Transverse colon (tissue), 4 donors: ENCODE results near the gene TAGAP. TPM values are rescaled to one million over a fixed set of nuclear protein-coding genes. Genes with fewer than 3 reads are reported as not detected.
"Not testable (repeated sequence)": the region's sequence is repeated elsewhere in the genome, so short reads cannot be mapped to it uniquely, and the experiment has no call there.

Experiments
- DNase-seq: peaks from one replicate; pipeline ENCODE4 v3.0.0-alpha.2; 2019
- H3K27ac ChIP-seq, 4 donors: fragments of 200-600 bp; sonication (generic); 2 replicates each; pipeline ENCODE4 v1.5.1; 2016 to 2018; ENCODE audit warnings: inconsistent platforms in 4 of 4
- H3K27me3 ChIP-seq: fragments of 200-600 bp; sonication (generic); 2 replicates; pipeline ENCODE4 v1.5.1; 2017; ENCODE audit warnings: inconsistent platforms
- H3K36me3 ChIP-seq, 4 donors: fragments of 200-600 bp; sonication (generic); 2 replicates each; pipeline ENCODE4 v1.5.1; 2017 to 2019; ENCODE audit warnings: inconsistent platforms in 4 of 4
- H3K4me1 ChIP-seq, 4 donors: fragments of 200-600 bp; sonication (generic); 2 replicates each; pipeline ENCODE4 v1.5.1; 2017 to 2020; ENCODE audit warnings: inconsistent platforms in 4 of 4
- H3K4me3 ChIP-seq, 4 donors: fragments of 200-600 bp; sonication (generic); 1 replicate in 1 of 4; 2 replicates in 3 of 4; pipeline versions ENCODE4 v1.5.1 to v1.6.1; 2017 to 2019; ENCODE audit warnings: inconsistent platforms in 4 of 4
- H3K9me3 ChIP-seq, 2 donors: fragments of 200-600 bp; sonication (generic); 2 replicates each; pipeline ENCODE4 v1.5.1; 2017 to 2019; ENCODE audit warnings: inconsistent platforms in 2 of 2
- EP300 ChIP-seq: sonication (generic); formaldehyde crosslinking; IDR thresholded peaks from one replicate; pipeline ENCODE4 v1.6.1; 2017; ENCODE audit warnings: antibody characterized with exemption, low read depth
- POLR2A ChIP-seq: fragments of 450-650 bp; IDR thresholded peaks from one replicate; pipeline ENCODE4 v1.6.1; 2016; ENCODE audit warnings: antibody characterized with exemption, mild to moderate bottlenecking, moderate library complexity
- POLR2AphosphoS5 ChIP-seq, 3 donors: sonication (generic); formaldehyde crosslinking; IDR thresholded peaks; one replicate each; pipeline ENCODE4 v1.6.1; 2016; ENCODE audit warnings: antibody characterized with exemption in 3 of 3
- WGBS, 2 donors: methylation state at CpG; one replicate each; pipeline ENCODE4 v1.1.5; 2018; ENCODE audit warnings: low coverage in 1 of 2; 5-methylcytosine and 5-hydroxymethylcytosine counted together
- in situ Hi-C, 4 donors: fragments of 200-750 bp; cut with MboI; loops; one replicate each; pipeline versions ENCODE4 v1.15.0 to v1.15.1; 2017; ENCODE audit warnings: low sequenced_read_pairs in 3 of 4, low pct_ligation_motif_present in 1 of 4, low pct_unique_long_range_greater_than_20kb in 1 of 4
- intact Hi-C: fragments of 100-400 bp; cut with DNase I; formaldehyde crosslinking; loops from one replicate; pipeline ENCODE4 v1.15.1; 2023; ENCODE audit warnings: low total_unique reads
- total RNA-seq, 4 donors: library from RNA; depleted of rRNA; stranded (reverse); fragments of >200 nt; gene quantifications; one replicate each; pipeline ENCODE4 v1.1.0, GENCODE V29; 2016
- TF ChIP-seq, protein P1 (sequence below), 5 experiments: fragments of 200-600 bp in 3 of 5; fragments of 450-650 bp in 2 of 5; sonication (generic) in 3 of 5; IDR thresholded peaks; 1 replicate in 2 of 5; 2 replicates in 3 of 5; pipeline ENCODE4 v1.5.1; 2016 to 2017; ENCODE audit warnings: antibody characterized with exemption in 5 of 5, inconsistent platforms in 3 of 5, mild to moderate bottlenecking in 2 of 5, moderate library complexity in 1 of 5

Gene TAGAP
- total RNA-seq, 4 donors from 2014 or later, result 5.1 to 10.3 (median 8.9) TPM

- H3K36me3 ChIP-seq, result no peaks in the 10 kb centered on the region
- H3K27me3 ChIP-seq, result no peaks in the 10 kb centered on the region
- H3K4me1 ChIP-seq, result no peaks in the 10 kb centered on the region
- WGBS, 2 donors, result 74 to 89% methylated on average over 10 to 11 of the region's 11 CpGs
- no peak for DNase-seq
- H3K4me3 ChIP-seq, result no peak overlapping the region
- TF ChIP-seq POLR2AphosphoS5 (IDR thresholded peaks at IDR 0.05), result no peak
- no peak for TF ChIP-seq POLR2A
- TF ChIP-seq, protein P1, sequence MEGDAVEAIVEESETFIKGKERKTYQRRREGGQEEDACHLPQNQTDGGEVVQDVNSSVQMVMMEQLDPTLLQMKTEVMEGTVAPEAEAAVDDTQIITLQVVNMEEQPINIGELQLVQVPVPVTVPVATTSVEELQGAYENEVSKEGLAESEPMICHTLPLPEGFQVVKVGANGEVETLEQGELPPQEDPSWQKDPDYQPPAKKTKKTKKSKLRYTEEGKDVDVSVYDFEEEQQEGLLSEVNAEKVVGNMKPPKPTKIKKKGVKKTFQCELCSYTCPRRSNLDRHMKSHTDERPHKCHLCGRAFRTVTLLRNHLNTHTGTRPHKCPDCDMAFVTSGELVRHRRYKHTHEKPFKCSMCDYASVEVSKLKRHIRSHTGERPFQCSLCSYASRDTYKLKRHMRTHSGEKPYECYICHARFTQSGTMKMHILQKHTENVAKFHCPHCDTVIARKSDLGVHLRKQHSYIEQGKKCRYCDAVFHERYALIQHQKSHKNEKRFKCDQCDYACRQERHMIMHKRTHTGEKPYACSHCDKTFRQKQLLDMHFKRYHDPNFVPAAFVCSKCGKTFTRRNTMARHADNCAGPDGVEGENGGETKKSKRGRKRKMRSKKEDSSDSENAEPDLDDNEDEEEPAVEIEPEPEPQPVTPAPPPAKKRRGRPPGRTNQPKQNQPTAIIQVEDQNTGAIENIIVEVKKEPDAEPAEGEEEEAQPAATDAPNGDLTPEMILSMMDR (IDR thresholded peaks at IDR 0.05), result no peak
- no peak for TF ChIP-seq EP300
- in situ Hi-C loops (no loop called here), intact Hi-C loops (no loop called here)
- peak overlapping the region in 3 of 4 donors; percentile 9 to 36 (median 26) for H3K27ac ChIP-seq
- H3K9me3 ChIP-seq, result no peaks in the 10 kb centered on the region
Measured at GRCh38 chr6:159033160-159034049, 11.4 kb downstream of the TAGAP start.

DNA sequence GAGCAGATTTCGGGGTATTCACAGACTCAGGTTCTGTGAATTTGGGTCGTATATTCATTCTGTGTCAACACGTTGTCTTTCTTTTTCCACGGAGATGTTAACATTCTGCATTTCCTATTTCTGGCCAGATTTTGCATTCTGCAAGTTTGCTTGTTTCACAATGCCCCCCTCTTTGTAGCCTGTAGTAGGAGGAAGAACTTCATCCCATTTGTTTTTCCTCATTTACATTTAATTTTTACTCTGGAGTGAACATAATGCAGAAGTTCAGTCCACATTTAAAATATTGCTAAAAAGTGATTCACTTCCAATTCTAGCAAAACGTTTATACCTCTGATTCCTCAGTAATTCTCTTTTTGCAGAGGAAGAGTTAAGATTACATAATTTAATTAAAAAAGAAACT is 12.9 kb downstream of the TAGAP start:
- Histone ChIP-seq H3K27ac (no peak overlapping the region), H3K27me3 (no peaks in the 10 kb centered on the region), H3K36me3 (no peaks in the 10 kb centered on the region), H3K9me3 (no peaks in the 10 kb centered on the region), H3K4me1 (no peaks in the 10 kb centered on the region), H3K4me3 (no peak overlapping the region)
- in situ Hi-C loops, result no loop called here
- 66 to 78% methylated on average over 5 of the region's 5 CpGs for WGBS, 2 donors
- intact Hi-C loops, result no loop called here
- no peak for DNase-seq
- TF ChIP-seq EP300, result no peak
- no peak for TF ChIP-seq POLR2A
- no peak for TF ChIP-seq POLR2AphosphoS5 (IDR thresholded peaks at IDR 0.05)
- TF ChIP-seq, protein P1 (IDR thresholded peaks at IDR 0.05), result no peak

- TF ChIP-seq POLR2AphosphoS5 (IDR thresholded peaks at IDR 0.05), result no peak
- no peak for TF ChIP-seq POLR2A
- TF ChIP-seq, protein P1 (IDR thresholded peaks at IDR 0.05), result no peak
- TF ChIP-seq EP300, result no peak
- in situ Hi-C loops, result no loop called here
Measured at GRCh38 chr6:159030168-159030567, 14.6 kb downstream of the TAGAP start.

GRCh38 chr6:159025224-159025623 is 19.6 kb downstream of the TAGAP start:
- H3K36me3 ChIP-seq, H3K4me1 ChIP-seq, in situ Hi-C loops, intact Hi-C loops, H3K4me3 ChIP-seq, H3K27ac ChIP-seq, H3K27me3 ChIP-seq, DNase-seq: not testable (repeated sequence)
- H3K9me3 ChIP-seq, result peaks cover 10 to 17% of the 10 kb centered on the region in 2 donors
- 50 to 96% methylated on average over 1 of the region's 1 CpG for WGBS, 2 donors

More at GRCh38 chr6:159030168-159030567, 14.6 kb downstream of the TAGAP start:
- Histone ChIP-seq H3K36me3 (no peaks in the 10 kb centered on the region), H3K27ac (no peak overlapping the region), H3K4me3 (no peak overlapping the region), H3K4me1 (no peaks in the 10 kb centered on the region), H3K27me3 (no peaks in the 10 kb centered on the region), H3K9me3 (peaks cover 6 to 10% of the 10 kb centered on the region in 2 donors)
- intact Hi-C loops, result no loop called here
- DNase-seq, result no peak
- 82 to 91% methylated on average over 2 of the region's 2 CpGs for WGBS, 2 donors
